B cell (primary cell): ENCODE results near the gene DDX24. TPM values are rescaled to one million over a fixed set of nuclear protein-coding genes. Genes with fewer than 3 reads are reported as not detected.

ENCODE experiments used
- ATAC-seq: fragments of 200-7000 bp; cut with Tn5 transposase; one replicate; pipeline ENCODE4 v1.10.0; 2021; ENCODE audit warnings: low read depth, mild to moderate bottlenecking, moderate number of reproducible peaks, moderate library complexity
- CTCF ChIA-PET: fragments of 350-600 bp; sonication (Branson Sonifier 250); formaldehyde crosslinking; loops from one replicate; lab custom pipeline; 2021; ENCODE audit warnings: antibody characterized with exemption, inconsistent platforms; lab: Charles Lee
- POLR2A ChIA-PET: fragments of 350-600 bp; sonication (Branson Sonifier 250); formaldehyde crosslinking; loops from one replicate; lab custom pipeline; 2021; ENCODE audit warnings: antibody characterized with exemption; lab: Charles Lee
- DNase-seq: peaks from one replicate; pipeline ENCODE4 v3.0.0; 2013
- H2AFZ ChIP-seq: 2 replicates; pipeline ENCODE4 v1.6.1; 2012; ENCODE audit warnings: mild to moderate bottlenecking, low read depth, low read length; ENCODE audit not compliant: insufficient read depth, poor library complexity, severe bottlenecking
- H3K27ac ChIP-seq, 2 donors: 1 replicate in 1 of 2; 2 replicates in 1 of 2; pipeline ENCODE4 v1.5.1; 2012 to 2013; ENCODE audit warnings: low read length in 2 of 2, mild to moderate bottlenecking in 2 of 2, moderate library complexity in 1 of 2
- H3K27me3 ChIP-seq, 4 experiments: fragments of 200-600 bp in 1 of 4; sonication (generic) in 1 of 4; replicated peaks in 1 of 4; 1 replicate in 2 of 4; 2 replicates in 2 of 4; pipeline versions ENCODE4 v1.6.1 to v1.7.0; 2013 to 2016; ENCODE audit warnings: low read length in 3 of 4, mild to moderate bottlenecking in 2 of 4, mixed read lengths in 1 of 4, moderate library complexity in 1 of 4; ENCODE audit not compliant: insufficient read depth in 4 of 4, control insufficient read depth in 3 of 4; ENCODE audit errors: control extremely low read depth in 1 of 4
- H3K36me3 ChIP-seq, 2 experiments: replicated peaks in 1 of 2; 1 replicate in 1 of 2; 2 replicates in 1 of 2; pipeline versions ENCODE4 v1.6.1 to v1.7.1; 2013; ENCODE audit warnings: low read length in 1 of 2; ENCODE audit not compliant: insufficient read depth in 2 of 2, control insufficient read depth in 1 of 2; ENCODE audit errors: control extremely low read depth in 1 of 2, extremely low read depth in 1 of 2
- H3K4me1 ChIP-seq, 2 donors: fragments of 200-600 bp in 1 of 2; sonication (generic) in 1 of 2; 1 replicate in 1 of 2; 2 replicates in 1 of 2; pipeline versions ENCODE4 v1.5.1 to v1.6.1; 2013 to 2017; ENCODE audit warnings: low read length in 2 of 2; ENCODE audit not compliant: control insufficient read depth in 2 of 2, insufficient read depth in 2 of 2
- H3K4me2 ChIP-seq: replicated peaks from 2 replicates; pipeline ENCODE3; 2012; ENCODE audit warnings: mild to moderate bottlenecking, low read depth, low read length; ENCODE audit not compliant: poor library complexity, severe bottlenecking
- H3K4me3 ChIP-seq, 5 experiments: fragments of 200-600 bp in 1 of 5; sonication (generic) in 1 of 5; 1 replicate in 3 of 5; 2 replicates in 2 of 5; pipeline versions ENCODE4 v1.5.1 to v1.7.0; 2011 to 2016; ENCODE audit warnings: low read length in 4 of 5, mild to moderate bottlenecking in 4 of 5, low read depth in 2 of 5, control low read depth in 1 of 5, moderate library complexity in 1 of 5; ENCODE audit not compliant: insufficient read depth in 1 of 5; ENCODE audit errors: control extremely low read depth in 1 of 5, extremely low read depth in 1 of 5
- H3K79me2 ChIP-seq: fragments of 200-600 bp; sonication (generic); one replicate; pipeline ENCODE4 v1.6.0; 2016; ENCODE audit warnings: low read length; ENCODE audit not compliant: control insufficient read depth, insufficient read depth
- H3K9ac ChIP-seq: fragments of 200-600 bp; sonication (generic); 2 replicates; pipeline ENCODE4 v1.6.1; 2017; ENCODE audit warnings: mild to moderate bottlenecking, low read length, moderate library complexity
- H3K9me3 ChIP-seq, 3 donors: one replicate each; pipeline versions ENCODE4 v1.6.1 to v1.7.1; 2013; ENCODE audit warnings: low read length in 2 of 3; ENCODE audit not compliant: control insufficient read depth in 2 of 3, insufficient read depth in 1 of 3; ENCODE audit errors: control extremely low read depth in 1 of 3
- H4K20me1 ChIP-seq: 2 replicates; pipeline ENCODE4 v1.6.0; 2012; ENCODE audit warnings: mild to moderate bottlenecking, low read length; ENCODE audit not compliant: insufficient read depth, control insufficient read depth, poor library complexity, severe bottlenecking
- H3K27ac Mint-ChIP-seq: one replicate; pipeline ENCODE4 v1.8.0; 2021; ENCODE audit warnings: mixed read lengths
- H3K27me3 Mint-ChIP-seq: one replicate; pipeline ENCODE4 v1.8.0; 2021; ENCODE audit warnings: mixed read lengths
- H3K4me1 Mint-ChIP-seq: one replicate; pipeline ENCODE4 v1.8.0; 2021; ENCODE audit warnings: mixed read lengths
- H3K4me3 Mint-ChIP-seq: one replicate; pipeline ENCODE4 v1.8.0; 2021; ENCODE audit warnings: mixed read lengths
- H3K9me3 Mint-ChIP-seq: one replicate; pipeline ENCODE4 v1.8.0; 2022; ENCODE audit warnings: mixed read lengths; ENCODE audit not compliant: insufficient read depth
- EZH2 ChIP-seq: IDR thresholded peaks from 2 replicates; pipeline ENCODE4 v1.6.1; 2012; ENCODE audit warnings: borderline replicate concordance, low read depth, mild to moderate bottlenecking, moderate library complexity, low read length; ENCODE audit not compliant: insufficient read depth, poor library complexity, severe bottlenecking
- WGBS: methylation state at CpG from one replicate; pipeline ENCODE4 v1.1.5; 2013; ENCODE audit warnings: missing lambda C conversion rate; ENCODE audit not compliant: insufficient coverage; 5-methylcytosine and 5-hydroxymethylcytosine counted together
- intact Hi-C: fragments of 100-400 bp; cut with micrococcal nuclease; formaldehyde crosslinking; loops from one replicate; pipeline ENCODE4 v1.10.0; 2022
- polyA plus RNA-seq: library from polyadenylated mRNA; depleted of rRNA; stranded (reverse); fragments of >200 nt; gene quantifications from 2 replicates; pipeline ENCODE4 v1.2.3, GENCODE V29; 2012
- total RNA-seq, 2 donors: library from RNA; stranded (reverse); fragments of 120-200 nt in 1 of 2; gene quantifications; 1 replicate in 1 of 2; 2 replicates in 1 of 2; pipeline versions ENCODE4 v1.2.3 to v1.2.4, GENCODE V29; 2013 to 2022
- TF ChIP-seq, protein P1 (sequence below): fragments of 200-600 bp; IDR thresholded peaks from one replicate; pipeline ENCODE4 v1.8.0; 2022; ENCODE audit warnings: antibody characterized with exemption, mild to moderate bottlenecking

DDX24 gene
- total and polyA plus RNA-seq, 2 donors (not counting 1 experiment from before 2014, with no cell fraction given): 145 to 211 TPM

DNA sequence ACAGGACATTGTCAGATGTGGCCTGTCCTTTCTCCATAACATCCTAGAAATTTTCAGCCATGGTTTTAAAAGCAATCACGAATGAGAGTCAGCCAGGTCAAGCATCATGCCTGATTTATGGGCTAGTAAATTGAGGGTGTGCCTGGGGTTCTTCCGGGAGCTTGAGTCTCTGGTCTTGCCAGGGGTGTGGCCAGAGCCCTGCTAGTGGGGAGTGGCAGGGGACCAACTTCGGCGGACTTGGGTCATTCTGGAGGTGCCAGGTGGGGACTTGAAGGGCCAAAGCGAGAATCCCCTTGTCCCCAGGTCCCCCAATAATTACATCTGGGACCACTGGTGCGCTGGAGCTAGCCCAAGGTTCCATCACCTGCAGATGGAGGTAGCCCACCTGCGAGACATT, 49.1 kb downstream of the DDX24 start:
- peaks cover 2% of the 10 kb centered on the region for H3K4me1 Mint-ChIP-seq
- H4K20me1 ChIP-seq: no peaks in the 10 kb centered on the region
- peaks cover 1 to 2% of the 10 kb centered on the region in 2 donors for H3K4me1 ChIP-seq
- intact Hi-C loops: no loop called here
- no peaks in the 10 kb centered on the region for H3K9me3 Mint-ChIP-seq
- no peaks in the 10 kb centered on the region for H3K9me3 ChIP-seq
- H3K79me2 ChIP-seq: no peaks in the 10 kb centered on the region
- CTCF ChIA-PET: interaction anchor here (1.0 to 9.5 kb wide), 2 partner anchors 107 to 148 kb away, joined by 3 to 195 read pairs; no protein-coding TSS in a partner anchor
- TF ChIP-seq, protein P1, sequence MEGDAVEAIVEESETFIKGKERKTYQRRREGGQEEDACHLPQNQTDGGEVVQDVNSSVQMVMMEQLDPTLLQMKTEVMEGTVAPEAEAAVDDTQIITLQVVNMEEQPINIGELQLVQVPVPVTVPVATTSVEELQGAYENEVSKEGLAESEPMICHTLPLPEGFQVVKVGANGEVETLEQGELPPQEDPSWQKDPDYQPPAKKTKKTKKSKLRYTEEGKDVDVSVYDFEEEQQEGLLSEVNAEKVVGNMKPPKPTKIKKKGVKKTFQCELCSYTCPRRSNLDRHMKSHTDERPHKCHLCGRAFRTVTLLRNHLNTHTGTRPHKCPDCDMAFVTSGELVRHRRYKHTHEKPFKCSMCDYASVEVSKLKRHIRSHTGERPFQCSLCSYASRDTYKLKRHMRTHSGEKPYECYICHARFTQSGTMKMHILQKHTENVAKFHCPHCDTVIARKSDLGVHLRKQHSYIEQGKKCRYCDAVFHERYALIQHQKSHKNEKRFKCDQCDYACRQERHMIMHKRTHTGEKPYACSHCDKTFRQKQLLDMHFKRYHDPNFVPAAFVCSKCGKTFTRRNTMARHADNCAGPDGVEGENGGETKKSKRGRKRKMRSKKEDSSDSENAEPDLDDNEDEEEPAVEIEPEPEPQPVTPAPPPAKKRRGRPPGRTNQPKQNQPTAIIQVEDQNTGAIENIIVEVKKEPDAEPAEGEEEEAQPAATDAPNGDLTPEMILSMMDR: no peak
- no peak for TF ChIP-seq EZH2
- no peaks in the 10 kb centered on the region for H3K27me3 Mint-ChIP-seq
- H2AFZ ChIP-seq: no peak overlapping the region
- POLR2A ChIA-PET: no interaction called here
- no peak overlapping the region for H3K9ac ChIP-seq
- no peak overlapping the region for H3K4me3 Mint-ChIP-seq
- 71% methylated on average over 3 of the region's 7 CpGs for WGBS
- no peak overlapping the region for H3K4me2 ChIP-seq
- H3K27me3 ChIP-seq: peaks cover 0 to 4% (median 2%) of the 10 kb centered on the region in 4 experiments
- H3K27ac ChIP-seq: no peak overlapping the region
- DNase-seq (no peak), ATAC-seq (no peak)
- H3K27ac Mint-ChIP-seq: no peak overlapping the region
- H3K4me3 ChIP-seq: no peak overlapping the region
- no peaks in the 10 kb centered on the region for H3K36me3 ChIP-seq

DNA sequence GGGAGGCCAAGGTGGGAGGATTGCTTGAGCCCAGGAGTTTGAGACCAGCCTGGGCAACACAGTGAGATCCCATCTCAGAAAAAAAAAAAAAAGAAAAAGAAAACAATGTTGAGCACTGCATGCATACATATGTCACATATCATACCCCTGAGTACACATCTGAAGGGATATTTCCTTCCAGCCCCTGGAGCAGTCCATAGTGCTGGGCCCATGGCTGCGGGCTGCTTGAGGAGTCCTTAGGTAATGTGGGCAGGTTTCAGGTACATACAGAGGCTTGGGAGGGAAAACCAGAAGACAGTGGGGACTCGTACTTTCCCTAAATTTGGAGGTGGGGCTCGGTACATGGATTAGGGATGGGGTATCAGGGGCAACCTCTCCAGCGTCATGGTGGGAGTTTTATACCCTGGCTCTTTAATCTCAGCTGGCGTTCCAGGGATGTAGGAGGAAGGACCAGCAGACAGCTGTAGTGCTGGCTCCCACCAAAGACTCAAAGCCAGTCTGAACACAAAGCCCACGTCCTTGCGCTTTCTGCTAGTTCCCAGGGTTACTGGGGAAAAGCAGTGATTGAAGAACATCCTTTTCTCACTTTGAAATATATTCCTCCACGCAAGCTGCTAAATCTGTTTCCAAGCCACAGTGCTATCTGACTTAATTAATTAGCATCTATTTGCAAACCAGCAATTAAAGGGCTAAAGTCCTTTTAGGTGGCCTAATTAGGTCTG, 49.7 kb downstream of the DDX24 start:
- no peaks in the 10 kb centered on the region for H4K20me1 ChIP-seq
- no peak overlapping the region for H2AFZ ChIP-seq
- Mint-ChIP-seq H3K4me3 (no peak overlapping the region), H3K27me3 (no peaks in the 10 kb centered on the region), H3K27ac (no peak overlapping the region), H3K4me1 (peaks cover 2% of the 10 kb centered on the region), H3K9me3 (no peaks in the 10 kb centered on the region)
- intact Hi-C loops: no loop called here
- no peaks in the 10 kb centered on the region for H3K36me3 ChIP-seq
- ATAC-seq: no peak
- no peak overlapping the region for H3K27ac ChIP-seq
- ChIA-PET CTCF (interaction anchor here (1.0 to 9.5 kb wide), 2 partner anchors 108 to 149 kb away, joined by 3 to 195 read pairs; no protein-coding TSS in a partner anchor), POLR2A (no interaction called here)
- no peak overlapping the region for H3K4me2 ChIP-seq
- no peaks in the 10 kb centered on the region for H3K9me3 ChIP-seq
- no peak for DNase-seq
- no peak overlapping the region for H3K4me3 ChIP-seq
- peaks cover 4% of the 10 kb centered on the region in 2 donors for H3K4me1 ChIP-seq
- no peaks in the 10 kb centered on the region for H3K79me2 ChIP-seq
- 97% methylated on average over 7 of the region's 8 CpGs for WGBS
- H3K9ac ChIP-seq: no peak overlapping the region
- no peak for TF ChIP-seq EZH2
- TF ChIP-seq, protein P1: no peak
- peaks cover 0 to 6% (median 2%) of the 10 kb centered on the region in 4 experiments for H3K27me3 ChIP-seq
